HCT116 (cell line): ENCODE data around the gene SLC6A13. TPM values are rescaled to one million over a fixed set of nuclear protein-coding genes. Genes with fewer than 3 reads are reported as not detected.

Experiments used
- ATAC-seq: fragments of 200-7000 bp; cut with Tn5 transposase; 2 replicates; pipeline ENCODE4 v1.9.1; 2020; ENCODE audit warnings: mild to moderate bottlenecking, moderate library complexity
- BruUV-seq: library from RNA; stranded (reverse); fragments of 400-500 nt; replicated peaks from 2 replicates; lab custom pipeline; 2021; lab: Mats Ljungman, UMichigan
- CTCF ChIA-PET: fragments of 300-600 bp; sonication (Branson Sonifier 250); formaldehyde crosslinking; loops from one replicate; lab custom pipeline; 2021; ENCODE audit warnings: antibody characterized with exemption; lab: Charles Lee
- POLR2A ChIA-PET: fragments of 300-600, 350-600 bp; sonication (Branson Sonifier 250); formaldehyde crosslinking; loops from one replicate; lab custom pipeline; 2021; ENCODE audit warnings: antibody characterized with exemption; lab: Charles Lee
- RAD21 ChIA-PET, 2 experiments: fragments of 300-600 bp; sonication (Branson Sonifier 250); formaldehyde crosslinking; loops; one replicate each; lab custom pipeline; 2023; ENCODE audit warnings: low total read pairs in 2 of 2; ENCODE audit not compliant: uncharacterized antibody in 2 of 2, unreplicated experiment in 2 of 2, low non-redundant PET in 1 of 2; lab: Charles Lee
- DNase-seq: peaks from one replicate; pipeline ENCODE4 v3.0.0-alpha.2; 2010; ENCODE audit warnings: low read depth, low spot score
- H2AFZ ChIP-seq: fragments of 200-600 bp; shearing (Covaris generic), sonication (generic); 2 replicates; pipeline ENCODE4 v1.6.1; 2017; ENCODE audit warnings: low read depth, mixed run types, mixed read lengths, antibody characterized with exemption, low read length; ENCODE audit not compliant: poor library complexity, severe bottlenecking
- H3K27ac ChIP-seq: 2 replicates; pipeline ENCODE4 v1.5.1; 2012; ENCODE audit warnings: low read depth, low read length
- H3K27me3 ChIP-seq: fragments of 200-600 bp; sonication (generic); 2 replicates; pipeline ENCODE4 v1.6.1; 2016; ENCODE audit warnings: mixed run types, low read length, mixed read lengths; ENCODE audit not compliant: insufficient read depth
- H3K36me3 ChIP-seq, 2 experiments: fragments of 200-500 bp in 1 of 2; fragments of 200-600 bp in 1 of 2; sonication (Bioruptor generic) in 1 of 2; sonication (generic) in 1 of 2; 2 replicates each; pipeline versions ENCODE4 v1.5.1 to v1.6.1; 2014 to 2016; ENCODE audit warnings: low read length in 2 of 2, inconsistent platforms in 1 of 2, mixed read lengths in 1 of 2, mixed run types in 1 of 2; ENCODE audit not compliant: insufficient read depth in 2 of 2, control insufficient read depth in 1 of 2
- H3K4me1 ChIP-seq, 2 experiments: fragments of 200-600 bp in 1 of 2; sonication (generic) in 1 of 2; 2 replicates each; pipeline versions ENCODE4 v1.5.1 to v1.6.1; 2012 to 2017; ENCODE audit warnings: low read length in 2 of 2, inconsistent platforms in 1 of 2, mild to moderate bottlenecking in 1 of 2, mixed read lengths in 1 of 2, mixed run types in 1 of 2, moderate library complexity in 1 of 2; ENCODE audit not compliant: insufficient read depth in 2 of 2, control insufficient read depth in 1 of 2
- H3K4me2 ChIP-seq: fragments of 200-600 bp; sonication (generic); 2 replicates; pipeline ENCODE4 v1.6.1; 2017; ENCODE audit warnings: mixed run types, low read length, mixed read lengths
- H3K4me3 ChIP-seq, 2 experiments: fragments of 200-600 bp in 1 of 2; sonication (generic) in 1 of 2; replicated peaks in 1 of 2; 2 replicates each; pipeline ENCODE4 v1.5.1; 2011 to 2016; ENCODE audit warnings: low read length in 2 of 2, control low read depth in 1 of 2, low read depth in 1 of 2, mild to moderate bottlenecking in 1 of 2, mixed read lengths in 1 of 2, mixed run types in 1 of 2
- H3K79me2 ChIP-seq: fragments of 200-600 bp; sonication (generic); 2 replicates; pipeline ENCODE4 v1.6.1; 2017; ENCODE audit warnings: mild to moderate bottlenecking, mixed run types, low read length, moderate library complexity, mixed read lengths; ENCODE audit not compliant: insufficient read depth
- H3K9ac ChIP-seq: fragments of 200-600 bp; sonication (generic); 2 replicates; pipeline ENCODE4 v1.6.1; 2016; ENCODE audit warnings: low read length, mixed read lengths
- H3K9me2 ChIP-seq: fragments of 200-600 bp; sonication (generic), shearing (Covaris generic); 2 replicates; pipeline ENCODE4 v1.6.1; 2017; ENCODE audit warnings: mixed run types, mild to moderate bottlenecking, moderate library complexity; ENCODE audit not compliant: insufficient read depth
- H3K9me3 ChIP-seq, 2 experiments: fragments of 200-500 bp in 1 of 2; fragments of 200-600 bp in 1 of 2; sonication (Bioruptor generic) in 1 of 2; sonication (generic) in 1 of 2; 2 replicates each; pipeline ENCODE4 v1.6.1; 2014 to 2017; ENCODE audit warnings: low read length in 2 of 2, mixed read lengths in 2 of 2, inconsistent platforms in 1 of 2, low read depth in 1 of 2, mild to moderate bottlenecking in 1 of 2, mixed run types in 1 of 2, moderate library complexity in 1 of 2; ENCODE audit not compliant: control insufficient read depth in 1 of 2, insufficient read depth in 1 of 2
- H4K20me1 ChIP-seq: fragments of 200-600 bp; sonication (generic), shearing (Covaris generic); 2 replicates; pipeline ENCODE4 v1.6.1; 2017; ENCODE audit warnings: mixed run types, mild to moderate bottlenecking, moderate library complexity; ENCODE audit not compliant: insufficient read depth
- EZH2phosphoT487 ChIP-seq: fragments of 200-600 bp; IDR thresholded peaks from 2 replicates; pipeline ENCODE4 v1.6.1; 2018; ENCODE audit warnings: antibody characterized with exemption, borderline replicate concordance
- JUND ChIP-seq: IDR thresholded peaks from 2 replicates; pipeline ENCODE4 v1.6.1; 2012
- POLR2AphosphoS5 ChIP-seq: IDR thresholded peaks from 2 replicates; pipeline ENCODE4 v1.6.1; 2011; ENCODE audit warnings: mild to moderate bottlenecking, low read depth, low read length, moderate library complexity
- RAD21 ChIP-seq: IDR thresholded peaks from 2 replicates; pipeline ENCODE4 v1.6.1; 2012; ENCODE audit warnings: low read depth, mild to moderate bottlenecking
- REST ChIP-seq: IDR thresholded peaks from 2 replicates; pipeline ENCODE4 v1.6.1; 2012; ENCODE audit warnings: low read depth
- SIN3A ChIP-seq: IDR thresholded peaks from 2 replicates; pipeline ENCODE4 v1.6.1; 2012; ENCODE audit warnings: low read depth
- SRF ChIP-seq: IDR thresholded peaks from 2 replicates; pipeline ENCODE4 v1.6.1; 2012; ENCODE audit warnings: low read depth
- TCF7L2 ChIP-seq: IDR thresholded peaks from 2 replicates; pipeline ENCODE4 v1.7.0; 2011; ENCODE audit warnings: borderline replicate concordance, inconsistent platforms; ENCODE audit not compliant: insufficient read depth, insufficient read length; ENCODE audit errors: extremely low read depth
- YY1 ChIP-seq: IDR thresholded peaks from 2 replicates; pipeline ENCODE4 v1.6.1; 2011; ENCODE audit warnings: low read length, low read depth, moderate library complexity, mild to moderate bottlenecking; ENCODE audit not compliant: insufficient replicate concordance; ENCODE audit errors: extremely low read depth
- ZBTB33 ChIP-seq: IDR thresholded peaks from 2 replicates; pipeline ENCODE4 v1.6.1; 2011; ENCODE audit warnings: mild to moderate bottlenecking, low read length, moderate library complexity; ENCODE audit not compliant: insufficient replicate concordance; ENCODE audit errors: extremely low read depth
- ZFX ChIP-seq: fragments of 450-650 bp; IDR thresholded peaks from 2 replicates; pipeline ENCODE4 v1.6.1; 2017
- ZNF274 ChIP-seq: fragments of 200-500 bp; sonication (Bioruptor generic); IDR thresholded peaks from 2 replicates; pipeline ENCODE4 v1.6.1; 2014; ENCODE audit warnings: mild to moderate bottlenecking, low read depth, low read length, inconsistent platforms
- intact Hi-C: fragments of 100-400 bp; cut with micrococcal nuclease; formaldehyde crosslinking; loops from 2 replicates; pipeline ENCODE4 v1.10.0; 2022
- total RNA-seq: library from RNA; stranded (reverse); gene quantifications from one replicate; pipeline ENCODE4 v1.2.1, GENCODE V29; 2021; ENCODE audit not compliant: unreplicated experiment

The SLC6A13 gene
- total RNA-seq, 1 experiment from 2014 or later: 0.39 TPM

- ATAC-seq: no peak
- H3K4me2 ChIP-seq: no peak overlapping the region
- DNase-seq: no peak
- H3K9ac ChIP-seq: no peak overlapping the region
- ChIA-PET POLR2A (no interaction called here), CTCF (no interaction called here), RAD21 (no interaction called here)
- no peak overlapping the region for H2AFZ ChIP-seq
- no TSS peak for BruUV-seq
- no peaks in the 10 kb centered on the region for H3K36me3 ChIP-seq
- no peak for TF ChIP-seq ZFX
- TF ChIP-seq YY1: no peak
- no peak for TF ChIP-seq REST
- no peak for TF ChIP-seq TCF7L2
- no peak for TF ChIP-seq ZBTB33
- no peak for TF ChIP-seq POLR2AphosphoS5
- no peak for TF ChIP-seq SRF
- TF ChIP-seq ZNF274: no peak
- no peak for TF ChIP-seq EZH2phosphoT487
- TF ChIP-seq JUND: no peak
- no peak for TF ChIP-seq RAD21
- no peak for TF ChIP-seq SIN3A
- intact Hi-C loops: no loop called here
- H3K4me3 ChIP-seq: no peak overlapping the region
- no peaks in the 10 kb centered on the region for H3K9me2 ChIP-seq
- H3K4me1 ChIP-seq: no peaks in the 10 kb centered on the region
- H3K27me3 ChIP-seq: no peaks in the 10 kb centered on the region
- no peaks in the 10 kb centered on the region; a peak in 2 of 4 replicates for H3K9me3 ChIP-seq
- no peak overlapping the region for H3K27ac ChIP-seq
- no peaks in the 10 kb centered on the region for H3K79me2 ChIP-seq
- no peaks in the 10 kb centered on the region for H4K20me1 ChIP-seq
Observed at GRCh38 chr12:242496-242895, 20.1 kb downstream of the SLC6A13 start.
